NCI-H446 treated with DMSO at 0.1 percent for 48 hours (cell line): Measurements from ENCODE around the gene CTSL.
"Not testable (repeated sequence)": the region's sequence is repeated elsewhere in the genome, so short reads cannot be mapped to it uniquely, and the experiment has no call there.

Experiments
- DNase-seq: peaks from one replicate; lab custom pipeline; 2025; lab: John Stamatoyannopoulos, UW

CTSL gene

GRCh38 chr9:87759980-87760379, 34.1 kb downstream of the CTSL start:
- not testable (repeated sequence) for DNase-seq

- DNase-seq = no peak
Measured at GRCh38 chr9:87760529-87760928, 34.6 kb downstream of the CTSL start.

GRCh38 chr9:87763286-87763685, 37.4 kb downstream of the CTSL start:
- no peak for DNase-seq

GRCh38 chr9:87765521-87765920, 39.6 kb downstream of the CTSL start:
- DNase-seq = no peak

GRCh38 chr9:87766697-87767096, 40.8 kb downstream of the CTSL start:
- DNase-seq = no peak

- DNase-seq = no peak
Measured at GRCh38 chr9:87770616-87771315, 44.8 kb downstream of the CTSL start.

- DNase-seq = no peak
Measured at GRCh38 chr9:87771316-87772006, 45.5 kb downstream of the CTSL start.

GRCh38 chr9:87776481-87777379, 50.8 kb downstream of the CTSL start:
- no peak for DNase-seq

- DNase-seq = no peak
Measured at GRCh38 chr9:87778996-87779395, 53.1 kb downstream of the CTSL start.
